Erythroblast (primary cell): ENCODE measurements around the gene IL10RB.

ENCODE experiments used
- GATA1 ChIP-seq: IDR thresholded peaks from 2 replicates; pipeline ENCODE4 v1.6.1; 2011; ENCODE audit warnings: low read depth, mild to moderate bottlenecking, control low read depth, low read length, moderate library complexity
- POLR2A ChIP-seq: IDR thresholded peaks from 2 replicates; pipeline ENCODE4 v1.6.1; 2011; ENCODE audit warnings: mild to moderate bottlenecking, low read length

- TF ChIP-seq POLR2A (no peak), GATA1 (no peak)
These were observed 19.9 kb downstream of the IL10RB start for GRCh38 chr21:33286076-33286475.
